GM19372 (cell line): Measurements from ENCODE around the gene DDX25.
"Not testable (repeated sequence)": the region's sequence is repeated elsewhere in the genome, so short reads cannot be mapped to it uniquely, and the experiment has no call there.

Experiments
- ATAC-seq: cut with Tn5 transposase; IDR thresholded peaks from one replicate; pipeline ENCODE4 v1.9.1; 2021; ENCODE audit warnings: mild to moderate bottlenecking, low read depth, moderate library complexity; ENCODE audit not compliant: unreplicated experiment

Gene DDX25

GRCh38 chr11:125903711-125904659 lies at the start of gene DDX25:
TSS of gene DDX25 (plus strand) at chr11:125904508. CDS start at chr11:125904518, 10 bp downstream.
- no peak for ATAC-seq

DNA sequence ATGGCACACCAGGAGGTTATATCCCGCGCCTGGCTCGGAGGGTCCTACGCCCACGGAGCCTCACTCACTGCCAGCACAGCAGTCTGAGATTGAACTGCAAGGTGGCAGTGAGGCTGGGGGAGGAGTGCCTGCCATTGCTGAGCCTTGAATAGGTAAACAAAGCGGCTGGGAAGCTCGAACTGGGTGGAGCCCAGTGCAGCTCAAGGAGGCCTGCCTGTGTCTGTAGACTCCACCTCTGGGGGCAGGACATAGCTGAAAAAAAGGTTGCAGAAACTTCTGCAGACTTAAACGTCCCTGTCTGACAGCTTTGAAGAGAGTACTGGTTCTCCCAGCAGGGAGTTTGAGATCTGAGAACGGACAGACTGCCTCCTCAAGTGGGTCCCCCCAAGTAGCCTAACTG lies 46.6 kb upstream of the DDX25 start:
- ATAC-seq = not testable (repeated sequence)

GRCh38 chr11:125862786-125863185 lies 41.5 kb upstream of the DDX25 start:
- ATAC-seq = not testable (repeated sequence)

GRCh38 chr11:125865354-125865753 lies 39.0 kb upstream of the DDX25 start:
- ATAC-seq = not testable (repeated sequence)

DNA sequence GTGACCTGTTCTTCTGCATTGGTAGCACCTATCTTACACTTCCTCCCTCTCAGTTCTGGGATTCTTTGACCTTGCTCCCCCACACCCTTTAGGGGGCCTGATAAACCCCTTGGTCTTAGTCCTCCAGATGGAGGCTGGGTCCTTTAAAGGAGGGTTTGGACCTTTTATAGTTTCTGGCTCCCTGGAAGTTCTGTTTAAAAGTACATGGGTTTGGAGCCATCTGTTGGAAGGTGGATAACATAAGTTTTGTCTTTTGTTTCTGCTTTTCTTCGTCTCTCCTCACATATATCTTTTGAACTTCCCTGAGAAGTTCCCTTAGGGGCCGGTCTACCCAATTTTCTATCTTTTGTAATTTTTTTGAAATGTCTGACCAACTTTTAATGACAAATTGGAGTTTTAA lies 34.8 kb upstream of the DDX25 start:
- ATAC-seq = no peak

DNA sequence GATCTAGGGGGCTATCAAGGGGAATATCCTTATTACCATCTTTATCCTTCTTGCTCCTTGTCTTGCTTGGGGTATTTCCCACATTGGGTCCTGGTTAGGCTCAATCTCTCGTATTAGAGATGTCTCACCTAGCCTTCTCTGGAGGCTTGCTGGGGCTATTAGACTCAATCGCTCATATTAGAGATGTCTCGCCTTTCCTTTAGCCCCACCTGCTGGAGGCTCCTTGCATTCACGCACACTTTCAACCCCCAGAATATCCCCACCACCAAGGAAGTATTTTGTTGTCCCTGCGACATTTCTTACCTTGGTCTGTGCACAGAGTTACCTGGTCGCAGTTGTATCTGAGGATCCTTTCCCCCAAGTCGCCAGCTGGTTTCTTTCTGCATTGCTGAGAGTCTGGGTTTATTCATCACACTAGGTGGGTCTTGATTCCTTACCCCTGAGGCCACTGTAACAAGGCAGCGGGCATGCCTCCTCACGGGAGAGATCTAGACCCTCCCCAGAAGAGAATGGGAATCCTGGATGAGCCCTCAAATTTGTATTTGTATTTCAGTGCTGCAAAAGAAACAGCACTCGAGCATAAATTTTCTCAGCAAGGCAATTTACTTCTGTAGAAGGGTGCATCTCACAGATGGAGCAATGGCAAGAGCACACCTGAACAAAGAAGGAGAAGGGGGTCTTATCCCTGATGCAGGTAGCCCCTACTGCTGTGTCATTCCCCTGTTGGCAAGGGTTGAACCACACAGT lies 32.7 kb upstream of the DDX25 start:
- ATAC-seq = no peak

- ATAC-seq = no peak
These were observed 32.2 kb upstream of the DDX25 start for GRCh38 chr11:125872138-125872491.

- no peak for ATAC-seq
These were observed 30.3 kb upstream of the DDX25 start for GRCh38 chr11:125873881-125874555.

GRCh38 chr11:125874556-125875124 lies 29.7 kb upstream of the DDX25 start:
- no peak for ATAC-seq

- ATAC-seq = no peak
These were observed 23.0 kb upstream of the DDX25 start for GRCh38 chr11:125881291-125881690.

GRCh38 chr11:125883375-125883774 lies 20.9 kb upstream of the DDX25 start:
- no peak for ATAC-seq

DNA sequence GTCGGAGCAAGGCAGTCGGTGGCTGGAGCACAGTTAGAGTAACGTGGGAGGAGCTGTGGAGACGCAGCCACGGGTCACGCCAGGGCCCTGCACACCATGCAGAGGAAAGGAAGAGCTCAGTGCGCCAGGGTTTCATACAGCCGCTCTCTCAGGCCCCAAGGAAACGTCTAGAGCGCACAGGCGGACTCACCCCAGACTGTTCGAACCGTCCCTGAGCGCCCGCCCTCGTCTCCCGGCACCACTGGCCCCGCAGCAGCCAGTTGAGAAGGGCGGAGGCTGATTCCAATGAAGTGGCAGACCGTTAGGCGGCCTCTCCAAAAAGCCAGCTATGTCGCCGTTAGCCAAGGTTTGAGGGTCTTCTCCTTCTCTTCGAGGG lies 17.3 kb upstream of the DDX25 start:
- ATAC-seq = peak; percentile 18

DNA sequence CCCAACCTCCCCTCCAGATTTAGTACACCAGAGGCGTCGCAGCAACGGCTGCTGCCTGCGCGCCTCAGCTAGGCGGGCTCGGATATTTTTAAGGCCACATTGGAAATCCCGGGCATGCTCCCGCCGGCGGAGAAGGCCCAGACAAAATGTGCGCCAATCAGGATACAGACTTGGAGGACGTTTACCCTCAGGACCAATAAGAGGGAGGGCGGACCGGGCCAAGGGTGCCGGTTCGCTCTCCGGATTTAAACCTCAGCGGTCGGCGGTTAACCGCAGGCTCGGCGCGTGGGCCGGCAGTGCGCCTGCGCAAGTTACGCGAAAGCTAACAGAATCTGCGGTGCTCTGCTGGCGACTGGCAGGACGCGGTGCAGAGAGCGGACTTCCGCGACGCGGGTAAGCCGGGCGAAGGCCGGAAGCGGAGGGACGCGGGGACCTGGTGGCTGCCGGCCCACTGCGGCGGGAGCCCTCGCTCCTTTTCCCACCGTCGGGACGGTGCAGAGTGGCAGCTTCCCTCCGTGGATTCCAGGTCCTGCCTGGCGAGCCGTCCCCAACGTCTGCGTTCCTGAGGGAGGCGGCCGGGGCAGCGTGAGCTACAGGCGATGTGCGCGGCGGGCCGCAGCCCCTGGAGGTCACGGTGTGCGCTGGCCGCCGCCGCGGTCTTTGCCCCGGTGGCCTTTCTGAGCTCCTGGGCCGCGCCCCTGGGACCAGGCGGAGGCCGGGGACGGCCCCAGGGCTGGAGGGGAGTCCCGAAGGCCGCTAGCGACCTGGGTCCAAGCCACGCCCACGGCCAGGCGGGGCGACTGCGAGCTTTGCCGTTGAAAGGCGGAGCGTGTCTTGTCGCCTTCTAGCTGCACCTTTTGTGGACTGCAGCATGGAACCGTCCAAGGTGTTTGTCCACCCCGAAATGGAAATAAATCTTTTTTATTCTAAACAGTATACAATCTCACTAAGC lies 16.7 kb upstream of the DDX25 start, which contains the start of gene HYLS1:
Gene HYLS1, plus strand, starts transcription at position 296 of the 952 bp plus-strand sequence. CDS start 11,701 bp downstream, outside the sequence.
- ATAC-seq = peak; percentile 81

GRCh38 chr11:125890447-125891100 lies 13.7 kb upstream of the DDX25 start:
- no peak for ATAC-seq

DNA sequence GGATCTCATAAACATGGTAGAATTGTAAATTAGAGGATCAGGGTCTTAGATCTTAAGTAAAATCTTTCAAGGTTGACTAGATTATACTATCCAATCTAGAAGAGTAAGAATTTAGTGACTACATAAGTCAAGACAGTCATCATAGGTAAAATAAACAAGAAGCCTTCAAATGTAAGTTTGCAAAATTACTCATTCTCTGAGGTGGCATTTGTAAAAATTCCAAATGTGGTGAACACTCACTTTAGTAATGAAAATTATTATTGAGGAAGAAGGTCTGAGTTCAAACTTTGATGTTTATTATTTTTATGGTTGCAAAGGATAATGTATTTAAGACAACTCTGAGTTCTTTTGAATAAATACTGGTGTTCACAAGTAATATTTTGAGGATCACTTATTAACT lies 12.2 kb upstream of the DDX25 start:
- ATAC-seq = no peak

- no peak for ATAC-seq
These were observed 11.3 kb upstream of the DDX25 start for GRCh38 chr11:125892994-125893393.

- no peak for ATAC-seq
These were observed 2.4 kb upstream of the DDX25 start for GRCh38 chr11:125901872-125902271.

- no peak for ATAC-seq
These were observed 1.9 kb upstream of the DDX25 start for GRCh38 chr11:125902277-125902926.
